Stimulated activated CD4-positive, alpha-beta T cell treated with anti-CD3 and anti-CD28 coated beads, TNF-alpha, amount 100 ng/mL, for 4 hours (primary cell): ENCODE measurements around the gene PPP2R3B.
"Not testable (repeated sequence)": the region's sequence is repeated elsewhere in the genome, so short reads cannot be mapped to it uniquely, and the experiment has no call there.

ENCODE experiments used
- DNase-seq, 3 experiments: peaks; one replicate each; pipeline ENCODE4 v3.0.0-alpha.2; 2020; ENCODE audit warnings: low read depth in 3 of 3

The PPP2R3B gene

GRCh38 chrX:305781-306613 is 80.7 kb downstream of the PPP2R3B start:
- DNase-seq: not testable (repeated sequence)

GRCh38 chrX:302975-303374 is 83.7 kb downstream of the PPP2R3B start:
- DNase-seq: no peak

- DNase-seq: no peak
Observed at GRCh38 chrX:300334-300733, 86.4 kb downstream of the PPP2R3B start.

GRCh38 chrX:298993-299392 is 87.7 kb downstream of the PPP2R3B start:
- no peak for DNase-seq

- DNase-seq: no peak
Observed at GRCh38 chrX:295136-295535, 91.6 kb downstream of the PPP2R3B start.

- DNase-seq: no peak
Observed at GRCh38 chrX:292900-293897, 93.5 kb downstream of the PPP2R3B start.

GRCh38 chrX:291411-291901 is 95.3 kb downstream of the PPP2R3B start:
- DNase-seq: no peak

GRCh38 chrX:290476-291166 is 96.1 kb downstream of the PPP2R3B start:
- DNase-seq: no peak

GRCh38 chrX:288561-288991 is 98.1 kb downstream of the PPP2R3B start:
- DNase-seq: no peak

GRCh38 chrX:287670-288069 is 99.0 kb downstream of the PPP2R3B start:
- DNase-seq: no peak

- DNase-seq: no peak
Observed at GRCh38 chrX:285076-285677, 101.5 kb downstream of the PPP2R3B start.
